ENCODE measurements around the gene SMC6.

SMC6 gene

GRCh38 chr2:17791817-17792130 lies 38.2 kb upstream of the SMC6 start:
- FAIRE-seq: no peak
- no peak for DNase-seq (ENCODE audit: insufficient read length)
- TF ChIP-seq POLR2AphosphoS5 (IDR thresholded peaks at IDR 0.05; ENCODE audit: low read depth, low read length) (no peak), TAF1 (IDR thresholded peaks at IDR 0.05; ENCODE audit: borderline replicate concordance, low read depth, low read length) (no peak), POLR2A (IDR thresholded peaks at IDR 0.05; ENCODE audit: low read depth, low read length) (no peak)

- no peak for TF ChIP-seq POLR2AphosphoS5 (IDR thresholded peaks at IDR 0.05; ENCODE audit: low read depth, low read length)
- no peak for TF ChIP-seq POLR2A (IDR thresholded peaks at IDR 0.05; ENCODE audit: low read depth, low read length)
- no peak for TF ChIP-seq TAF1 (IDR thresholded peaks at IDR 0.05; ENCODE audit: borderline replicate concordance, low read depth, low read length)
- FAIRE-seq (no peak), DNase-seq (ENCODE audit: insufficient read length) (no peak)
These were observed 37.7 kb upstream of the SMC6 start for GRCh38 chr2:17791121-17791816.

GRCh38 chr2:17790536-17790935 lies 36.9 kb upstream of the SMC6 start:
- no peak for TF ChIP-seq POLR2A (IDR thresholded peaks at IDR 0.05; ENCODE audit: low read depth, low read length)
- TF ChIP-seq TAF1 (IDR thresholded peaks at IDR 0.05; ENCODE audit: borderline replicate concordance, low read depth, low read length): no peak
- no peak for TF ChIP-seq POLR2AphosphoS5 (IDR thresholded peaks at IDR 0.05; ENCODE audit: low read depth, low read length)
- no peak for FAIRE-seq

GRCh38 chr2:17788773-17789172 lies 35.2 kb upstream of the SMC6 start:
- FAIRE-seq (no peak), DNase-seq (ENCODE audit: insufficient read length) (no peak)
- no peak for TF ChIP-seq POLR2A (IDR thresholded peaks at IDR 0.05; ENCODE audit: low read depth, low read length)
- no peak for TF ChIP-seq TAF1 (IDR thresholded peaks at IDR 0.05; ENCODE audit: borderline replicate concordance, low read depth, low read length)
- TF ChIP-seq POLR2AphosphoS5 (IDR thresholded peaks at IDR 0.05; ENCODE audit: low read depth, low read length): no peak

More at GRCh38 chr2:17790536-17790935, 36.9 kb upstream of the SMC6 start:
- DNase-seq (ENCODE audit: insufficient read length): no peak

- TF ChIP-seq TAF1 (IDR thresholded peaks at IDR 0.05; ENCODE audit: borderline replicate concordance, low read depth, low read length) (no peak), POLR2A (IDR thresholded peaks at IDR 0.05; ENCODE audit: low read depth, low read length) (no peak), POLR2AphosphoS5 (IDR thresholded peaks at IDR 0.05; ENCODE audit: low read depth, low read length) (no peak)
- DNase-seq (ENCODE audit: insufficient read length) (no peak), FAIRE-seq (no peak)
These were observed 33.1 kb upstream of the SMC6 start for GRCh38 chr2:17786727-17787126.

- FAIRE-seq (no peak), DNase-seq (ENCODE audit: insufficient read length) (no peak)
- no peak for TF ChIP-seq POLR2AphosphoS5 (IDR thresholded peaks at IDR 0.05; ENCODE audit: low read depth, low read length)
These were observed 27.9 kb upstream of the SMC6 start for GRCh38 chr2:17781482-17781881.

GRCh38 chr2:17780546-17780945 lies 26.9 kb upstream of the SMC6 start:
- FAIRE-seq (no peak), DNase-seq (ENCODE audit: insufficient read length) (no peak)
- no peak for TF ChIP-seq TAF1 (IDR thresholded peaks at IDR 0.05; ENCODE audit: borderline replicate concordance, low read depth, low read length)
- TF ChIP-seq POLR2AphosphoS5 (IDR thresholded peaks at IDR 0.05; ENCODE audit: low read depth, low read length): no peak
- no peak for TF ChIP-seq POLR2A (IDR thresholded peaks at IDR 0.05; ENCODE audit: low read depth, low read length)

GRCh38 chr2:17772532-17772931 lies 18.9 kb upstream of the SMC6 start:
- TF ChIP-seq TAF1 (IDR thresholded peaks at IDR 0.05; ENCODE audit: borderline replicate concordance, low read depth, low read length) (no peak), POLR2A (IDR thresholded peaks at IDR 0.05; ENCODE audit: low read depth, low read length) (no peak), POLR2AphosphoS5 (IDR thresholded peaks at IDR 0.05; ENCODE audit: low read depth, low read length) (no peak)
- DNase-seq (ENCODE audit: insufficient read length) (no peak), FAIRE-seq (peak; percentile 17)

GRCh38 chr2:17771956-17772355 lies 18.3 kb upstream of the SMC6 start:
- FAIRE-seq (no peak), DNase-seq (ENCODE audit: insufficient read length) (no peak)
- TF ChIP-seq POLR2A (IDR thresholded peaks at IDR 0.05; ENCODE audit: low read depth, low read length) (no peak), POLR2AphosphoS5 (IDR thresholded peaks at IDR 0.05; ENCODE audit: low read depth, low read length) (no peak), TAF1 (IDR thresholded peaks at IDR 0.05; ENCODE audit: borderline replicate concordance, low read depth, low read length) (no peak)

- no peak for DNase-seq (ENCODE audit: insufficient read length)
- no peak for FAIRE-seq
- TF ChIP-seq TAF1 (IDR thresholded peaks at IDR 0.05; ENCODE audit: borderline replicate concordance, low read depth, low read length): no peak
These were observed 15.3 kb upstream of the SMC6 start for GRCh38 chr2:17768894-17769293.

- TF ChIP-seq POLR2AphosphoS5 (IDR thresholded peaks at IDR 0.05; ENCODE audit: low read depth, low read length) (no peak), POLR2A (IDR thresholded peaks at IDR 0.05; ENCODE audit: low read depth, low read length) (no peak), TAF1 (IDR thresholded peaks at IDR 0.05; ENCODE audit: borderline replicate concordance, low read depth, low read length) (no peak)
- DNase-seq (ENCODE audit: insufficient read length): no peak
- no peak for FAIRE-seq
These were observed 11.8 kb upstream of the SMC6 start for GRCh38 chr2:17765398-17765797.

GRCh38 chr2:17763641-17764333 lies 10.2 kb upstream of the SMC6 start:
- FAIRE-seq: peak; percentile 46
- TF ChIP-seq POLR2A (IDR thresholded peaks at IDR 0.05; ENCODE audit: low read depth, low read length) (no peak), TAF1 (IDR thresholded peaks at IDR 0.05; ENCODE audit: borderline replicate concordance, low read depth, low read length) (no peak), POLR2AphosphoS5 (IDR thresholded peaks at IDR 0.05; ENCODE audit: low read depth, low read length) (no peak)
- no peak for DNase-seq (ENCODE audit: insufficient read length)

All from GM12892 (cell line).